Bronchial smooth muscle cell (primary cell): ENCODE data around the gene CDKL1. TPM values are rescaled to one million over a fixed set of nuclear protein-coding genes. Genes with fewer than 3 reads are reported as not detected.

ENCODE experiments used
- total RNA-seq: library from RNA; depleted of rRNA; stranded (reverse); fragments of >200 nt; gene quantifications from 2 replicates; pipeline ENCODE4 v1.2.1, GENCODE V29; 2014

Gene CDKL1
- total RNA-seq: 6.6 and 13.9 TPM in 2 replicates

DNA sequence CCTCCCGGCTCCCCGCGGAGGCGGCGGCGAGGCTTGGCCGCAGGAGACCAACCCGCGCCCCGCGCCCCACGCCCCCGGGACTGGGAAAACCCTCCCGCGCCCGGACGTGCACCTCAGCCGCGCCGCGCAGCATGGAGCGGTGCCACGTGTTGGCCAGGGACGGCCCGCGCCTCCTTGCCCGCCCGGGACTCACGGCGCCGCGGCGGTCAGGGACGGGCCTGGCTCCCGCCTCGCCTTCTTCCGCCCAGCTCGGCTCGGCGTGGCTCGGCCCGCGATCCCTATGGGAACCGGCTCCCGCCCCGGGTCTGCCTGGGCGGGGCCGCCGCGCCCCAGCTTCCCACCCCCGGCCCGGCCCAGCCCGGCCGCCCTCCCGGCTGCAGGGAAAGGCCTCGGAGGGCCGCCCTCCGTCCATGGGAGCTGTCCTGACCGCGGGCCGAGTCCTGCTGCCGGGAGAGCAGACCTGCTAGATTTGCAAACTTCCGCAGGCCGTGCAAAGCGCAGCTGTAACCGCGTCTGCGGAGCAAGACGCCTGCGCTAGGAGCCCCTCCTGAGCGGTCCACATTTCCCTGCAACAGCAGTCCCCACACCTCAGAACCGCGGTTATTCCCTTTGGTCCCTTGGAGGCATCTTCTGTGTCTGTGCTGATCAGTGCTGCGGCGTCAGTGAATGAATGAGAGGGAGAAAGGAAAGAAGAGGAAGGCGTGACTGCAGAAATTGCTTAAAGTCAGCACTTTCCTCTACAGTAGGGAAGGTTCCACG, at the start of gene CDKL1:
TSS of gene CDKL1 (minus strand) at position 251 of the 759 bp plus-strand sequence. CDS start 1,013 bp downstream, outside the sequence.

DNA sequence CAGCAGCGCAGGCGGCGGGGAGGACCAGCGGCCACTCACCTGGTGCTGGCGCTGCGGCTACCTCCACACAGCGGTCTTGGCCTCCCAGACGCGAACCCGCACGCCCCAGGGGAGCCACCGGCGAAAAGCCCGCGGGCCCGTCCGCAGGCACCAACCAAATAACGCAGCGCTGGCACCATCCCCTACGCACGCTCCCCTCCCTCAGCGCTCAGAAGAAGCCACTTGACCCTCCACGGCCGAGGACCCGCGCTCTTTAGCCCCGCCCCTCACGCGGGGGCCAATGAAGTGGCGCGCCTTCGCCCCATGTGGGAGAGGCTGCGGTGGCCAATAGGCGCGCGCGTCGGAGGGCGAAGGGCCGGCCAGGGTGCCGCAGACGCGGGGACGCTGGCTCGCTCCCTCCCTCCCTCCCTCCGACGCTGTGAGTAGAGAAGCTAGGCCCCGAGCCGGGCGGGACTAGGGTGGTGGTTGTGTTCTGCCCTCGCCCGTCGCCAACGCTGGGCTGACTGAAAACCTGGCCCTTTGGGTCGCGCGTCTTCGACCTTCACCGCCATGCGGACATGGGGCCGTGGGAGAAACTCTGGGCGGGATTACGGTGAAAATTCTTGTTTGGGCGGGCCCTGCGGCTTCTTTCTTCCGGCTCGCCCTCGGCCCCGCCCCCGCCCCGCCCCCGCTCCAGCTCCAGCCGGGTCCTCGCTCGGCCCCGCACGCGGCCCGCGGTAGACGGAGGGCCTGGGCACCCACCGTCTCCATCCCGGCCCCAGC, 84.5 kb downstream of the CDKL1 start, which contains the start of the genes DMAC2L and L2HGDH:
TSS of gene DMAC2L (plus strand) at position 353 of the 762 bp plus-strand sequence. CDS start 9,164 bp downstream, outside the sequence.
TSS of gene L2HGDH (minus strand) at position 258 of the 762 bp plus-strand sequence. CDS start at position 179, 79 bp downstream.

Other genes with a start within 250 kb of the CDKL1 start
- gene SOS2, start 165.3 kb downstream of the CDKL1 start, total RNA-seq: 14.4 and 14.8 TPM in 2 replicates
- gene L2HGDH, start 84.7 kb downstream of the CDKL1 start, total RNA-seq: 2.7 and 3.5 TPM in 2 replicates
- gene DMAC2L, start 84.6 kb downstream of the CDKL1 start, total RNA-seq: 3.5 and 4.6 TPM in 2 replicates
- gene MAP4K5, start 135.7 kb upstream of the CDKL1 start, total RNA-seq: 19.7 and 31.8 TPM in 2 replicates
- 7.3 and 8.3 TPM in 2 replicates for gene ATL1, start 163.3 kb upstream of the CDKL1 start, total RNA-seq